GM19238 (cell line): ENCODE results near the gene TMOD2.

Experiments used
- DNase-seq: peaks from one replicate; pipeline ENCODE4 v3.0.0; 2011; ENCODE audit warnings: low spot score; ENCODE audit not compliant: insufficient read length

TMOD2 gene

DNA sequence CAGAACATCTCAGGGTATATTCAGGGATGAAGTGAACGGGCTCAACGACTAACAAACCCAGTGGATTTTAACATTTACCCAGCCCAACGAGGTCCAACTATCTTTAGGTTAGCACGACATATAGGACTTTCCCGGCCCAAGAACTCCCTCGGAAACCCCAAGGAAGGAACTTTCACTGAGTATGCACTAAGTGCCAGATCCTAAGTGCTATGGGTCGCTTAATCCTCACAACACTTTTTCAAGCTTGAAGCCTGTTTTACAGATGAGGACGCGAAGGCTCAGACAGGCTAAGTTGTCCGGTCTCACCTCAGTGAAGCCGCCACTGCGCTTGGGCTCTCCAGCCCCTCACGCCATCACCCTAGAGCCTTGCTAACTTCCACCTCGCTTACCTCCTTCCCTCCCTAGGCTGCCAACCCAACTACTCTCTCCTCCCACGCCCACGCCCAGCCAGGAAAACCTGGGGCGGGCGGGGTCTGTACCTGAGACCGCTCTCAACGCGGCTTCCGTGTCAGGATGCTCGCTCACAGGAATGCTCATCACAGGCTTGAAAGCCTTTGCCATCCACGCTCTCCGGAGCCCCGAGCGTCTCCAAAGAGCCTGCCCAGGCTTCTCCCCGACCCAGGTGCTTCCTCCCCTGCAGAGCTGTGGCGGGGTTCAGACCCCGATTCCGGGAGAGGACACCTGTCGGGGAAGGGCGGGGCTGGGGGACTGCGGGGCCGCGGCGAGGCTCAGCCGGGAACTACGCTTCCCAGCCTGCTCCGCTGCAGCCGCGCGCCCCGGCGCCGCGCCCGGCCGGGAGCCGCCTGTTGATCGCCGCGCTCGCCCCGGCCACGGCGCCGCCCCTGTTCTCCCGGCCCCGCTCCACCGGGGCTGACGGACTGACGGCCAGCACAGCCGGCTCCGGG, at the start of gene TMOD2:
TSS of gene TMOD2 (plus strand) at position 806 of the 905 bp plus-strand sequence. CDS start 14,845 bp downstream, outside the sequence.
- DNase-seq: peak; percentile 64

DNA sequence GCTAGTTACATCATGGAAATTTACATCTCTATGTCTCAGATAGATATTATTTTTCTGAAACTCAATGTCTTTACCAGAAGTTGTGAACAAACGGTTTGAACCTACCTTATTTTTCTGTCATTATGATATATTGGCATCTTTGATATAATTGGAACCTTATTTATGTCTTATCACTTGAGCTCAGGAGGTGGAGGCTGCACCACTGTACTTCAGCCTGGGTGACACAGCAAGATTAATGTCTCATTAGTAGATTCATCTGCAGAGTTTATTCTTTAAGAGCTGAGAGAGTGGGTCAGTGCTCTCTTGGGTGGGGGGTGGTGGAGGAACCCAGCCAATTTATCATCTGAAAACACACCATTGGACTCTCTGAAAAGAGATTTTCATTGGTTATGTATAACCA, 48.7 kb upstream of the TMOD2 start:
- no peak for DNase-seq

DNA sequence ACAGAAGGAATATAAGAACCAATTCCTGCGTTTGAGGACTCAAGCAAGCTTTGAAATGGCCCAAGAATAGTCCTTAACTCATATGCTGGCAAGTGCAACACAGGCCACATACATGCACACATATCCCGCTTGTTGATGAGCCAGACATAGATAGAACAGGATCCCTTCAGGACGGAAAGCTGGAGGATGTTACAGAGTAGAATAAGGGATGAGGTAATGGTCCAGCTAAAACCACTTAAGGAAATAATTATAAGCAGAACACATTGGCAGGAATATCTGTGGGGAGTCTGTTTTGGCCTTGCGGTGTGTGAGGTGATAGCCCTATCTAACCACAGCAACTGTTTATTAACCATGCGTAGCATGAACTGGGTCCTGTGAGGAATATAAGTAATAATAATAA, 45.1 kb upstream of the TMOD2 start:
- no peak for DNase-seq

DNA sequence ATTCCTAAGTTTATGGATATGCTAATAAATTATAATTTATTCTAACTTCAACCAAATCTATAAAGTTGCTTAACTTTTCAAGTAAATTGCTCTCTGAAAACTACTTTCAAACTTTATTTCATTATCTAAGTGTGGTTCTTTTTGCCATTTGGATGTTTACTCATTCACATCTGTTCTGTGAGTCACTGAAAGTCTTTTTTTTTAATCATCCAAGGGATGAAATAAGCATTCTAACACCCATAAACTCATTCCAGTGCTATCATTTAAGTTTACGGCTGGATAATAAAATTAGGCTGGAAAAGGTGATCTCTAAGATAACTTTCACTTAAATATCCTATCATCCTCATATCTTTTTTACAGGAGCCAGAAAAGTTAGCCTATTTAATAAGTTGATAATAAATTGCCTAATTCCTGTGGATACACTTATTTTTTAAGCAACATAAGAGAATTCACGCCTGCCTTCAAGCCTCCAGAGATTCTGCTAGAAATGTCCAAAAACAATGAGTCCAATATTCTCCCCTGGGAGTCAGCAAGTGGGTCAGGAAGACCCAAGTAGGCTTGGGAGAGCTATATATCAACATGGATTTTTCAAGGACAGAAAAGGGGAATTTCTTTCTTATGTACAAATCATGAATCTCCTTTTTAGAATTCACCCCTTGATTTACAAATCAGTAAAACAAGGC, 44.3 kb upstream of the TMOD2 start:
- DNase-seq: no peak

DNA sequence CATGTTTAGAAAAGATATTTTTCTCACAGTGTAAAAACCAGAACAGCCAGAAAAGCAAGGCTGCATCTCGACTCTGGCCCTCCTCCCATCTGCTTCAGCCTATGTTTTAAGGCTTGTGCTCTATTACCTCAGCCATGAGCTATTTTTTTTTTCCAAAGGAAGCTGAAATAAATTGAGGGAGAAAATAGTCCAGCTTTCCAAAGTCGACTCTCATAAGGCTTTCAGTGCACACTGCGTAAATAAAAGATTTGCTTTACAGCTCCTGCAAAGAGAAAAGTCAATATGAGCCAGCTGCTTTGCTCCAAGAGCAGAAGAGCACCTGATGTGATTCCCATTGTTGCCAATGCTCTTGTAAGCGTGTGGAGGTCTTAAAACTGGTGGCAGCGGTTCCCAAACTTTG, 43.4 kb upstream of the TMOD2 start:
- DNase-seq: no peak

DNA sequence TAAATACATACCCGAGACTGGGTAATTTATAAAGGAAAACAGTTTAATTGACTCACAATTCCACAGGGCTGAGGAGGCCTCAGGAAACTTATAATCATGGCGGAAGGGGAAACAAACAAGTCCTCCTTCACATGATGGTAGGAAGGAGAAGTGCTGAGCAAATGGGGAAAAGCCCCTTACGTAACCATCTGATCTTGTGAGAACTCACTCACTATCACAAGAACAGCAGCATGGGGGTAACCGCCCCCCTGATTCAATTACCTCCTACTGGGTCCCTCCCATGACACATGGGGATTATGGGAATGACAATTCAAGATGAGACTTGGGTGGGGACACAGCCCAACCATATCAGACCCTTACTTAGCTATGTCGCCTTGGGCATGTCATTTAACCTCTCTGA, 42.4 kb upstream of the TMOD2 start:
- DNase-seq: no peak

DNA sequence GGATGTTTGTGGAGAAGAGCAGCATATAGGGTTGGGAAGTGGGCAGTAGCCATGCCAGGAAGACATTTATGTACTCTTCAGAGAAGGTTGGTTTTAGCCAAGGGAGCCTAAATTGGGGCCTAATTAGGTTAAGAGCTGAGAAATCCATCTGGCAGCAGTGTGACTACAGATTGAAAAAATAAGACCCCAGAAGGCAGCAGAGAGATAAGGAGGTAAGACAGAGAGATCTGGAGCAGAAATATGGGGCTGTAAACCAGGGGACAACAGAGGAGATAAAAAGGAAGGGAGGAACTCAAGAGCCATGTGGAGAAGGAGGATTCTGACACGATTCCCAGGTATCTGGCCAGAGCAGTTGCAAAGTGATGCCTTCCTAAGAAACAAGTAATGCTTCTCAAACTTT, 37.2 kb upstream of the TMOD2 start:
- DNase-seq: no peak

DNA sequence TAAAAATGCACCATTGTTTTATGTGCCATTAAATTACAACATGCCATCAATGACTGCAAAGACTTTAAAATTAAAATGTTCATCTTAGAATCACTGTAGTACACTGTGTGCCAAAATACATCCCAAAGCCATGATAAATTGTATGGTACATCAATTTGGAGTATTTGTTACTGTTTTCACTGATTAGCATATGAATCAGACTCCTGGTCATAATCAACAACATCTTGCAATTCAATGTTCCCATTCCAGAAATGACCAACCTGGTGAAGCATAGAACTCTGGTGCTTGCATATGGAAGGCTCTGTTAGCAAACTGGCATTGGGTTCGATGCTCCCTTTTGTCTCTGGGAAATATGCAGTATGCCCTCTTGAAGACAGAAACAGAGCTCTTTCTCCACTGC, 36.5 kb upstream of the TMOD2 start:
- DNase-seq: no peak

DNA sequence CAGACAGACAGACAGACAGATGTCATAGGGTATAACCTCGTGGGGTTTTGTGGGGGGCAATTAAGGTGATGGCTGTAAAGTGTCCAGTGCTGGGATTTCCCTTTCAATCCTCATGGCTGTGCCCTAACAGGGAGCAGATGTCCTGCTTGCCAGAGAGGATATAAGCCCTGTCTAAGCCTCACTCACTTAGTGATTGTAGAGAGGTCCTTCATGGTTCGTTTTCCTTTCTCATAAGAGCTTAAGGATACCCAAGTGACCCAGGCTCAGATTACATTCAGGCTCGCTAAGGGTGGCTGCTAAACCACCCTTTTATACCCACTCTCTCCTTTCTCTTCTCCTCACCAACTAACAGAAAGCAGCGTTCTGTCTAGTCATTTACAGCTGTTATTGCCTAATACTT, 33.2 kb upstream of the TMOD2 start:
- DNase-seq: no peak

DNA sequence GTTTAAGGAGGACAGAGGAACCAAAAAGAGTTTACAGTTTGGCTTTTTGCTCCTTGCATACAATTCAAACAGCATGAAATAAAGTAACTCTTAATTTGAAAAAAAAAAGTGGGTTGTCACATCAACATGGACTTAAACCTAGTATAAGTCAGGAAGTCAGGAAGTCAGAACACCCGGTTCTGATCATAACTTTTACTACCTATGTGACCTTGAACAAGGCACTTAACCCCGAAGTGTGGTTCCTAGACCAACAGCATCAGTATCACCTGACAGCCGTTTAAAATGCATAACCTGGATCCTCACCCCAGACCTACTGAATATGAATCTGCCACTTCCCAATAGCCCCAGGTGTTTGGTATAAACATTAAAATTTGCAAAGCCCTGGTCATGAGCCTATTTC, 32.7 kb upstream of the TMOD2 start:
- no peak for DNase-seq

DNA sequence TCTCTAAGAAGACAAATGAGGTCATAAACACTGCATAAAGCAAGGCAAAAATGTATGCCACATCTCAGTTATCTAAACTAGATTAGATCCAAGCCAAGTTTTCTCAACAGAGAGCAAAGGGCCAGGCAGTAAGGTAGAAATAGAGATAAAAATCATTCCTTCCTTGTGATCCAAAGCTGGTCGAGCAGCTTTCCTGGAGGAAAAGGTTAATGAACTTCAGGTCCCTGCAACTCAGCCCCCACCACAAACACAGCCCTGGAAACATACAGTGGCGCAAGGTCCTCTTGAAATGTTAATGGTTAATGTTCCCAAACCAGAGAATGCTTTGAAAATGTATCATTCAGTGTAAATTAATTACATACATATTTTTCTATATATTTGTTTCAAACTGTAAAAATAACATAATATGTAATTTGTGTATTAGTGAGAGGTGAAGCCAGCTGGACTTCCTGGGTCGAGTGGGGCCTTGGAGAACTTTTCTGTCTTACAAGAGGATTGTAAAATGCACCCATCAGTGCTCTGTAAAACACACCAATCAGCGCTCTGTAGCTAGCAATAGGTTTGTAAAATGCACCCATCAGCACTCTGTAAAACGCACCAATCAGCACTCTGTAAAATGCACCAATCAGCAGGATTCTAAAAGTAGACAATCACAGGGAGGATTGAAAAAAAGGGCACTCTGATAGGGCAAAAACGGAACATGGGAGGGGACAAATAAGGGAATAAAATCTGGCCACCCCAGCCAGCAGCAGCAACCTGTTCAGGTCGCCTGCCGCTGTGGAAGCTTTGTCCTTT, 31.0 kb upstream of the TMOD2 start:
- DNase-seq: no peak

DNA sequence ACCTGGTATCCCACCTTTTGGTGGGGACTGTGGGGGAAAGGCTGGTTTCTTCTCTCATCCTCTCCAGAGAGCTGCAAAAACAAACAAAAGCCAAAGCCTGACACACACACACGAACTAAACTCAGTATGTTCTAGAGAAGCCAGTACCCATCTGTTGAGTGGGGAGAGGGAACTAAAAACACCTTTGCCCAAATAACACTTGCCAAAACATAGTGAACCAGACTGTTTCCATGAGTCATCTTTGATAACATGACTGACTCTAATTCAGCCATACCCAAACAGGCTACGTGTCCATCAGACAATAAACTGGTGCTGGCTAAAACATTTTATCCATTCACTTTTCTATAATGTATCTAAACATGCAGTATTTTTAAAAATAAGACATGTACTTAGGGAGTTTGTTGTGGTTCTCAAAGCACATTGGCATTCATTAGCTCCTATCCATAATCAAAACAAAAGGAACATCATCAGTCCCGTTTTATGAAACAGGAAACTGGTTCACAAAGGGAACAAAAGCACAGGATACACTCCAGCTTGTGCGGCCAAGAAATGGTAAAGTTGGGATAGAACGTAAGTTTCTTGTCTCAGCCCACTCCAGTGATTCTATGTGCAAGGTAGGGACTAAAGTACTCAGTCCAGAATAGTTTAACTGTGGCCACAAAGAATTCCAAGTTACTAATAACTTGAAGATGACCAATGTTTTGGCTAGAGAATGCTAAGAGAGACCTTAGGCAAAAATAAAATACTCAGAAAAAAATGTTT, 30.0 kb upstream of the TMOD2 start:
- no peak for DNase-seq

DNA sequence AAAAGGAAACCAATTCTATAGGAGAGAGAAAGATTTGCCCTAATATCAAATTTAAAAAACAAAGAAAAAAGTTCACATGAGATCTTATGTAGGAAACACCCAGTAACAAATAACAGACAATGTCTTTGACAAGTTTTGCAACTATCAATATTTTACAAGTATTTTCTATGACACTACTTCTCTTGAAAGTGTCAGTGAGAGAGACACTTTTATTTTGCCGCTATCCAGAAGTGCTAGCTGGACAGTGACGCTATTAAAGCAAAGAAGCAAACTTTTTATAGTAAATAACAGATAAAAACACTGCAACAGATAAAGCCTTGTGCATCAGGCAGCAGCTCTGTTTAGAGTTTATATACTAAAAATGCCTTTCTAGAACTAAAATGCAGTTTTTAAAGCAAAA, 27.2 kb upstream of the TMOD2 start:
- no peak for DNase-seq

DNA sequence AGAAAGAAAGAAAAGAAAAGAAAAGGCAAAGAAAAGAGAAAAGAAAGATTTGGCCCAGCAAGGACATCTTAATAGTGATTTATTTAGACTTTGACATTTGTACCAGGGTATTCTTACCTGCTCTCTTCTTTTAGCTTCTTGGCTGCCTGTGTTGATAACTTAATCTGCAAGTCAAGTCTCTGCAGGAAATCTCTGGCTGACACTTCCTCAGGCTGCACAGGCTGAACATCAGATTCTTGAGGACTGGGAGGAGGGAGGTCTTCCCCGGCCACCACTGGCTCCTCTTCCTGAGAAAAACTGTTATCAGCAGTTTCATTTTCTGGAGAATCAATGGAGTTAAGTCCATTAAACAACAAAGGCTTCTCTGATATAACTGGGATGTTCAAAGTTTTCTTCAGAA, 26.7 kb upstream of the TMOD2 start:
- DNase-seq: no peak

DNA sequence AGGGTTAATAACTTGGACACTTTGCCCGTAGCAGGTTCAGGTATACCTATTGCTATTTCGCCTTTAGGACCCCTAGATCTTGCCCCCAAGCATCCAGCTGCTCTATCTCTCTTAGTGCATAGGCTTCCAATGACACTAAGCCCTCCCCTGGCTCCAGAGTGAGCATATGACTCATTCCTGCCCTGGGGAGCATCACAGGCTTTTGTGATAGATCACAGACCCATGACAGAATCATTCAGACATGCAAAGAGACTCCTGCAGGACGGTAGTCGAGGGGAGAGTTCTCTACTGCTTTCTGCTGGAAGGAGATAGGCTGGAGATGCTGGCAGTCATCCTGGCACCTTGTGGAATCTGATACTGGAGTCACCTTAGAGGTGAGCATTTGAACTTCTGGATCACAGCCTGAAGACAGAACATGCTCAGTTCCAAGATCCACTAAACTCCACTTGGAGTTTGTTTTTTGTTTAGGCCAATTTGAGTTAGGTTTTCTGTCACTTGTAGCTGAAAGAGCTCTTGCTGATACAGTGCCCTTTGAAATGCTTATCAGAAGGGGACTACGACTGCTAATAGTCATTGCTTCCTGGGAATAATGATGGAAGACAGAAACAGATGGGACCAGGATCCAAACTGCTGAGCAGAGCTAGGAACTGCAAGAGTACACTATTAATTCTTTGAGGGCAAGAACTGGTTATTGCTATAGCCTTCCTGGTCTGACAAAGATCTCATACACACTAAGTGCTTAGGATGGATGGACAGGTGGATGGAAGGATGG, 24.9 kb upstream of the TMOD2 start:
- DNase-seq: peak; percentile 30

DNA sequence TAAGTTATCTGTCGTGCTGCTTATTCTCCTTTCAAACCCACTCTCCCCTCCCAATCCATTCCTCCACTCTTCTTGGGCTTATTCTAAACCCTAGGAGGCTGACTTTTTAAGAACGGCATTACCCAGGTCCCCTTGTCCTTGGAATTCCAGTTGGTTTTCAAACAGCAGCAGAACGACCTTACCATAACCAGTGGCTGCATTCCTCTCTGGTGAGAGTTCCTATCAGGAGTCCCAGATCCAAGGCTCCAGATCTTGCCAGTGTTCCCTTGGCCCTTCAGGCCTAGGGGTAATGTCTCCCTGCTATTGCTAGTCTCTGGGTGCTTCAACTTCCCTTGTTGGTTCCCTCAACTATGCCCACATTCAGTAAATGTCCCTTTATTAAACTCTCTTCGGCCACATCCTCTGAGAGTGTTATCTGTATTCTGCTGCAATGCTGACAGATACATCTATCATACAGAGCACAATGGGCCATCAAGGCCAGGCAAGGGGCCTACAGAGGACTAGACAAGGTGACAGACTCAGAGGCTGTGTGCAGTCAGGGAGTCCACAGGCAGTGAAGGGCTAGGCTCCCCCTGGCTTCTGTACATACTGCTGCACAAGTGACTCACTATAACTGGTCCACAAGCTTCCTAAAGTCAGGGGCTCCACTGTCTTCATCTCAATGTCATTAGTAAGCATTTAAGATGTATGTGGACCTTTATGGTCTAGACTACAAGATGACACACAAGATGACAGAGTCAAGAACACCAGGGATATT, 24.1 kb upstream of the TMOD2 start:
- DNase-seq: no peak

DNA sequence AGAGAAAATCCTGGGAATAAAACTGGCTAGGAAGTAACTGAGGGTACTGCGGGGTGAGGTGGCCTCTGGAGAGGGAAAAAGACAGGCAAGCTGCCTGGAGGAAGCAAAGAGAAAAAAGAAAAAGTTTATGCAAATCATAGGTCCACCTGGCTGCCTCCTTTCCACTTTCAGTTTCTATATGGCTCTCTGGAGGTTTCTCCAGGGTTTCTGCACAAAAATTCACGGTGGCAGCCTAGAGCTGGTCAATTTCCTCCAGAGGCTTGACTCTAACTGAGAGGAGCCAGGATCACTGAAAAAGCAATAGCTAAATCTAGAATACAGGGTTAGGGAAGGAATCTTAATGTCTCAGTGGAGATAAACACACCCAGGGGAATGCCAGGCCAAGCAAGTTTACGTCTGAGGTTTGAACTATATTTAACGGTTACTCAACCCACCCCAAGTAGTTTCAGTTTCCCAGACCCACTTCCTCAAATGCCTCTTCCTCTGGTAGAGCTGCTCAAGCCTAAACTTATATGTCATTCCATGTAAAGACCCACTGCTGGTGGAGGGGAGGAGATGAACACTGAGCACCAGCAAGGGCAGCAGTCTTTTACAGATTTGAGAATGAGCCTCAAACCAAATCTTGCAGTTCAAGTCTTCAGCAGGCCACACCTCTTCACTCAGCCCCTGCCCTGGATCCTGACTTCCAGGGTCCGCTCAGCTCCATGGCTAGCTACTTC, 19.7 kb upstream of the TMOD2 start:
- peak; percentile 50 for DNase-seq

DNA sequence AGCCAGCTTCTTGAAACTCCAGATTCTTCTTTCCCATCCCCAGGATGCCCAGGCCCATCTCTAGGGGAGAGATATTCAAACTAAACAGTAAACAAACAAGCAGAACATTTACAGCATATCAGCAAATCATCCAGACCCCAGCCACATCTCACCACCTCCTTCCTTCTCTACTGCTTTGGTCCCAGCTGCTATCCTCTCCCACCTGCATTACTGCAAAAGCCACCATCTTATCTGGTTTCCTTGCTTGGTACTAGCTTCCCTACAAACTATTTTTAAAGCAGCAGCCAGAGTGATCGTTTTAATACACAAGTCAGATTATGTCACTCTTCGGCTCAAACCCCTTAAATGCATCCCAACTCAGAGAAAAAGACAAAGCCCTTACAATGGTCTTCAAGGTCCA, 18.8 kb upstream of the TMOD2 start:
- no peak for DNase-seq
